H9 (cell line): ENCODE measurements around the gene ANKRD35. TPM values are rescaled to one million over a fixed set of nuclear protein-coding genes. Genes with fewer than 3 reads are reported as not detected.

ENCODE experiments used
- DNase-seq: peaks from one replicate; pipeline ENCODE4 v3.0.0-alpha.2; 2017
- H2AFZ ChIP-seq: one replicate; pipeline ENCODE4 v1.6.1; 2013; ENCODE audit warnings: mild to moderate bottlenecking, low read length, control low read depth, moderate library complexity
- H2AK5ac ChIP-seq: 2 replicates; pipeline ENCODE4 v1.6.1; 2013; ENCODE audit warnings: low read length, control low read depth, mixed read lengths; ENCODE audit not compliant: insufficient read length
- H2BK120ac ChIP-seq: one replicate; pipeline ENCODE4 v1.6.1; 2013; ENCODE audit warnings: low read depth, mild to moderate bottlenecking, low read length, control low read depth, inconsistent platforms; ENCODE audit not compliant: poor library complexity, severe bottlenecking
- H2BK12ac ChIP-seq: 2 replicates; pipeline ENCODE4 v1.6.1; 2013; ENCODE audit warnings: low read length, control low read depth, mixed read lengths, low read depth; ENCODE audit not compliant: insufficient read length
- H2BK15ac ChIP-seq: 2 replicates; pipeline ENCODE4 v1.6.1; 2013; ENCODE audit warnings: low read depth, low read length, control low read depth
- H2BK20ac ChIP-seq: one replicate; pipeline ENCODE4 v1.6.1; 2013; ENCODE audit warnings: low read depth, mild to moderate bottlenecking, low read length, control low read depth, inconsistent platforms; ENCODE audit not compliant: poor library complexity, severe bottlenecking
- H2BK5ac ChIP-seq: 2 replicates; pipeline ENCODE4 v1.6.1; 2013; ENCODE audit warnings: low read length, control low read depth, mixed read lengths; ENCODE audit not compliant: insufficient read length
- H3K14ac ChIP-seq: 2 replicates; pipeline ENCODE4 v1.6.1; 2013; ENCODE audit warnings: low read length, control low read depth; ENCODE audit not compliant: insufficient read depth
- H3K18ac ChIP-seq: 2 replicates; pipeline ENCODE4 v1.6.1; 2013; ENCODE audit warnings: low read depth, mild to moderate bottlenecking, mixed read lengths, low read length, control low read depth; ENCODE audit not compliant: insufficient read length
- H3K23ac ChIP-seq: 2 replicates; pipeline ENCODE4 v1.6.1; 2013; ENCODE audit warnings: low read length, control low read depth, mixed read lengths, low read depth; ENCODE audit not compliant: insufficient read length
- H3K23me2 ChIP-seq: 2 replicates; pipeline ENCODE4 v1.6.1; 2013; ENCODE audit warnings: low read depth, mild to moderate bottlenecking, mixed read lengths, low read length, control low read depth; ENCODE audit not compliant: insufficient read length, poor library complexity, severe bottlenecking
- H3K27ac ChIP-seq: 2 replicates; pipeline ENCODE4 v1.5.1; 2013; ENCODE audit warnings: low read length, control low read depth, mixed read lengths, low read depth; ENCODE audit not compliant: insufficient read length
- H3K27me3 ChIP-seq: 2 replicates; pipeline ENCODE4 v1.6.1; 2013; ENCODE audit warnings: low read length, control low read depth, inconsistent platforms; ENCODE audit not compliant: insufficient read depth
- H3K4ac ChIP-seq: 2 replicates; pipeline ENCODE4 v1.6.1; 2013; ENCODE audit warnings: low read depth, mild to moderate bottlenecking, control low read depth, inconsistent platforms, low read length, moderate library complexity
- H3K4me1 ChIP-seq: 2 replicates; pipeline ENCODE4 v1.6.1; 2013; ENCODE audit warnings: low read length, control low read depth, inconsistent platforms; ENCODE audit not compliant: insufficient read depth
- H3K4me2 ChIP-seq: 2 replicates; pipeline ENCODE4 v1.6.1; 2013; ENCODE audit warnings: low read length, control low read depth, mixed read lengths; ENCODE audit not compliant: insufficient read length, insufficient read depth
- H3K56ac ChIP-seq: 2 replicates; pipeline ENCODE4 v1.6.1; 2013; ENCODE audit warnings: low read depth, mild to moderate bottlenecking, mixed read lengths, low read length, control low read depth; ENCODE audit not compliant: insufficient read length
- H3K79me1 ChIP-seq: 2 replicates; pipeline ENCODE4 v1.6.1; 2013; ENCODE audit warnings: low read depth, mild to moderate bottlenecking, moderate library complexity, low read length, control low read depth, inconsistent platforms; ENCODE audit not compliant: insufficient read depth, poor library complexity, severe bottlenecking
- H3K79me2 ChIP-seq: 2 replicates; pipeline ENCODE4 v1.6.1; 2013; ENCODE audit warnings: low read length, control low read depth, inconsistent platforms; ENCODE audit not compliant: insufficient read depth
- H3K9ac ChIP-seq: 2 replicates; pipeline ENCODE4 v1.6.1; 2013; ENCODE audit warnings: low read length, control low read depth, mixed read lengths; ENCODE audit not compliant: insufficient read length; ENCODE audit errors: extremely low read depth
- H3K9me3 ChIP-seq: one replicate; pipeline ENCODE4 v1.6.1; 2013; ENCODE audit warnings: low read depth, low read length, inconsistent platforms; ENCODE audit not compliant: control insufficient read depth
- H3T11ph ChIP-seq: one replicate; pipeline ENCODE4 v1.6.1; 2013; ENCODE audit warnings: mild to moderate bottlenecking, low read length, control low read depth, inconsistent platforms
- H4K20me1 ChIP-seq: one replicate; pipeline ENCODE4 v1.6.1; 2013; ENCODE audit not compliant: control insufficient read depth, insufficient read length, insufficient read depth
- H4K5ac ChIP-seq: 2 replicates; pipeline ENCODE4 v1.6.1; 2013; ENCODE audit warnings: low read depth, mild to moderate bottlenecking, mixed read lengths, low read length, control low read depth; ENCODE audit not compliant: insufficient read length
- H4K8ac ChIP-seq: replicated peaks from 2 replicates; pipeline ENCODE4 v1.6.1; 2013; ENCODE audit warnings: low read length, control low read depth, mixed read lengths, low read depth; ENCODE audit not compliant: insufficient read length
- H4K91ac ChIP-seq: 2 replicates; pipeline ENCODE4 v1.6.1; 2013; ENCODE audit warnings: low read depth, mild to moderate bottlenecking, moderate library complexity, mixed read lengths, low read length, control low read depth; ENCODE audit not compliant: insufficient read length
- H3K27ac Mint-ChIP-seq, 3 experiments: 2 replicates in 2 of 3; 3 replicates in 1 of 3; pipeline ENCODE4 v1.8.0; 2020 to 2021; ENCODE audit warnings: mixed read lengths in 3 of 3, mild to moderate bottlenecking in 1 of 3, moderate library complexity in 1 of 3
- H3K27me3 Mint-ChIP-seq: 2 replicates; pipeline ENCODE4 v1.8.0; 2021; ENCODE audit warnings: low read depth, mild to moderate bottlenecking, moderate library complexity, mixed read lengths
- H3K36me3 Mint-ChIP-seq, 3 experiments: 2 replicates in 2 of 3; 3 replicates in 1 of 3; pipeline ENCODE4 v1.8.0; 2020 to 2021; ENCODE audit warnings: low read depth in 3 of 3, mixed read lengths in 3 of 3; ENCODE audit not compliant: insufficient read depth in 1 of 3
- H3K4me1 Mint-ChIP-seq, 2 experiments: 2 replicates each; pipeline ENCODE4 v1.8.0; 2020; ENCODE audit warnings: mixed read lengths in 2 of 2
- H3K4me3 Mint-ChIP-seq, 2 experiments: 2 replicates in 1 of 2; 3 replicates in 1 of 2; pipeline ENCODE4 v1.8.0; 2020 to 2021; ENCODE audit warnings: mild to moderate bottlenecking in 2 of 2, mixed read lengths in 2 of 2, moderate library complexity in 1 of 2
- H3K9me3 Mint-ChIP-seq, 2 experiments: 2 replicates in 1 of 2; 3 replicates in 1 of 2; pipeline ENCODE4 v1.8.0; 2020; ENCODE audit warnings: mild to moderate bottlenecking in 2 of 2, mixed read lengths in 2 of 2, moderate library complexity in 1 of 2
- CTCF ChIP-seq: fragments of 200-600 bp; sonication (generic); conservative IDR thresholded peaks from 3 replicates; pipeline ENCODE4 v1.8.0; 2021; ENCODE audit warnings: antibody characterized with exemption, mild to moderate bottlenecking
- WGBS: extraction: QIAGEN DNeasy Blood & Tissue Kit; methylation state at CpG from one replicate; pipeline ENCODE4 v1.1.7; 2013; ENCODE audit warnings: missing lambda C conversion rate, low lambda C conversion rate, mixed read lengths; ENCODE audit not compliant: insufficient read length; ENCODE audit errors: extremely low coverage; 5-methylcytosine and 5-hydroxymethylcytosine counted together
- total RNA-seq: library from RNA; stranded (reverse); gene quantifications from 2 replicates; pipeline ENCODE4 v1.2.1, GENCODE V29; 2021

ANKRD35 gene
- total RNA-seq, 1 experiment from 2014 or later = 0.28 TPM

- Histone ChIP-seq H4K8ac (no peak overlapping the region), H2BK20ac (no peak overlapping the region), H3K79me2 (no peaks in the 10 kb centered on the region), H4K5ac (no peak overlapping the region), H3K79me1 (no peaks in the 10 kb centered on the region), H3K56ac (no peak overlapping the region), H3K23me2 (no peaks in the 10 kb centered on the region), H3K27me3 (no peaks in the 10 kb centered on the region), H3K4me2 (no peak overlapping the region), H3K9ac (no peak overlapping the region), H4K20me1 (no peaks in the 10 kb centered on the region), H2BK15ac (no peak overlapping the region), H3K4ac (no peak overlapping the region), H2AFZ (no peak overlapping the region), H3K18ac (no peak overlapping the region), H4K91ac (no peak overlapping the region), H2BK120ac (no peak overlapping the region), H3K23ac (no peak overlapping the region), H3K27ac (no peak overlapping the region), H3T11ph (no peak overlapping the region), H3K4me1 (no peaks in the 10 kb centered on the region), H2AK5ac (no peak overlapping the region), H3K9me3 (no peaks in the 10 kb centered on the region), H2BK12ac (no peak overlapping the region), H2BK5ac (no peak overlapping the region), H3K14ac (no peak overlapping the region)
- Mint-ChIP-seq H3K4me3 (no peak overlapping the region), H3K27me3 (peaks cover 8% of the 10 kb centered on the region), H3K4me1 (peaks cover 7% of the 10 kb centered on the region in 2 experiments), H3K27ac (no peak overlapping the region), H3K36me3 (peaks cover 0 to 8% (median 5%) of the 10 kb centered on the region in 3 experiments; a peak in 5 of 7 replicates), H3K9me3 (no peaks in the 10 kb centered on the region)
- DNase-seq = no peak
- TF ChIP-seq CTCF = no peak
- WGBS = no CpG with 5 or more reads among the region's 11 CpGs
Observed at GRCh38 chr1:145912128-145912641, 26.5 kb upstream of the ANKRD35 start.
